KG1 (cell line): ENCODE results near the gene RBM43.
A peak's percentile ranks its signal among the peaks of the same experiment; 100 is the strongest.
"Not testable (repeated sequence)": the region's sequence is repeated elsewhere in the genome, so short reads cannot be mapped to it uniquely, and the experiment has no call there.

Experiments
- DNase-seq: peaks from one replicate; lab custom pipeline; 2025; lab: John Stamatoyannopoulos, UW

Gene RBM43

DNA sequence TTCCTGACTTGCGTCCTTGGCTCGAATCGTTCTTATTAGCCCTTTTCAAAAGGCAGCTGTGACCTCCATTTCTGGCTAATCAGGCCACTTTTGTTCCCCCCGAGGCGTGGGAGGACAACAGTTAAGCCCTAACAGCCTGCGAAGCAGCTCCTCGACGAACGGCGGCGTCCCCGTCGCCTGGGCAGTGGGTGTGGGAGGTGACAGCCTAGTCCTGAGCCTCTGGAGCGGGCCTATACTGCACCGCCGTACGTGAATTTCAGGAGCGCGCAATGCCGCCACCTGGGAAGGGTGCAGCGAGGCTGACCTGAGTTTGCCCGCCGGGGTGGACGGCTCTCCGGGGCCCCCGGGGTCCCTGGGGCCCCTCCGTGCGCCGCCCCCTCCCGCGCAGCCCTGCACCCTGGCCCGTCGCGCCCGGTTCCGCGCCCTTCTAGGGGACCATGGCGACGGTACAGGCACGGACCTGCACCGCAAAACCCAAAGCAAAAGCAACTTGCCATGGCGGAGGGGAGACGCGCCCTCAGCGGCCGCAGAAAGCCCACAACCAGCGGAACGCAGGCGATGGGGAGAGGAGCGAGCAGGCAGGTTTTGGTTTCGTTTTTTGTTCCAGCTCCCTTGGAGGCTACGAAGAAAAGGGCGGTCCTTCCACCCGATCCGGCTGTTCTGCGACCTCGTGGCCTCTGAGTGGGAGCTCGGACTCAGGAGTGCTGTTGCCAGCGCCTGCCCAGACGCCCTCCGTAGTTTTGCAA is at the start of gene RBM43:
Gene RBM43 (minus strand): TSS at position 633 of the 746 bp plus-strand sequence. CDS start 136 bp downstream, at position 497.
- DNase-seq = peak; percentile 80

DNA sequence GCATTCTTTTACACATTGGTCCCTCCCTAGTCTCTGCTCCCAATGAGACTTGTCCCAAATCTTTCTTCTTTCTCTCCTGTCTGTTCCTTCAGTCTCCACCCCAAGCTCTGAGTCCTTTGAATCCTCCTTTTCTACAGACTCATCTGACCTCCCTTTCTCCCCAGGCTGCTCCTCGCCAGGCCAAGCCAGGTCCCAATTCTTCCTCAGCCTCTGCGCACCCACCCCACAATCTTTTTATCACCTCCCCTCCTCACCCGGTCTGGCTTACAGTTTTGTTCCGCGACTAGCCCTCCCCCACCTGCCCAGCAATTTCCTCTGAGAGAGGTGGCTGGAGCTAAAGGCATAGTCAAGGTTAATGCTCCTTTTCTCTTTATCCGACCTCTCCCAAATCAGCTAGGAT is 48.6 kb upstream of the RBM43 start:
- not testable (repeated sequence) for DNase-seq

DNA sequence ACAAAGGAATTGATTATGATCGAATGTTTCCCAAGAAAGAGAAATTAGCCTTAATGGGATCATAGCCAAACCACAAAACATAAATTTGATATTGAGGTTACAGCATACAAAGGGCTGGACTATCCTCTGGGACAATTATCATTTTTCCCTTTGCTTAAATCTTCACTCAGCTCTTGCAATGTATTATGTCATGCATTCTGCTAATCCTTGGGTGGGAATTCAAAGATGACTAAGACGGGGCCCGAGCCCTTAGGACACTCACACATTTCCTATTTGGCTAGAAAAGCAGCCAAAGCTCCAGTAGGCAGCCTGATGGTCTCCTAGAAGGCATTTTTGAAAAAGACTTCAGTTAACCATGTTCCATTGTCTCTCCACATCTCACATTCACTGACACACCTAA is 45.0 kb upstream of the RBM43 start:
- DNase-seq = no peak

DNA sequence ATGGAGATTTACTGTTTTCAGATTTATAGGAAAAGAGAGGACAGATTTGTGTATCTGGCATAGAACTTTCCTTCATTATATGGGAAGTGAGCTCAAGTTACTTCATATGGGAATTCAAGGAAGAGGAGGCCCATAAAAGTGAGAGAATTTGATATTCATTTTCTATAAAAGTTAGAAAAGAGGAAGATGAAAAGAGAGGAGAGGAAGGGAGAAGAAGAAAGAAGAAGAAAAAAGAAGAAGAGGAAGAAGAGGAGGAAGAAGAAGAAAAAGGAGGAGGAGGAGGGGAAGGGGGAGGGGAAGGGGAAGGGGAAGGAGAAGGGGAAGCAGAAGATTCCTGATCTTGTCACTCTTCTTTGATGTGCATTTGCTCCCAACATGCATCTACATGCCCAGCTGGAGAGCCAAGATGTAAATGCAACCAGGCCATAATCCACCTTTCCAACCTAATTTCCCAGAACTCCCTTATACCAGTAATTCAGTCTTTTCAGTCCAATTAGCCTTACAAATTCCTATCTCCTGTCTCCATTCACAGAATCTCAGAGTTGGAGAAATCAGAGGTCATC is 43.5 kb upstream of the RBM43 start:
- DNase-seq = no peak

- no peak for DNase-seq
Observed at GRCh38 chr2:151302879-151303278, 41.2 kb upstream of the RBM43 start.

- DNase-seq = no peak
Observed at GRCh38 chr2:151302404-151302803, 40.7 kb upstream of the RBM43 start.

- no peak for DNase-seq
Observed at GRCh38 chr2:151299920-151300539, 38.4 kb upstream of the RBM43 start.

GRCh38 chr2:151297882-151298281 is 36.2 kb upstream of the RBM43 start:
- DNase-seq = peak; percentile 33

- DNase-seq = not testable (repeated sequence)
Observed at GRCh38 chr2:151295926-151296325, 34.3 kb upstream of the RBM43 start.

GRCh38 chr2:151292546-151292945 is 30.9 kb upstream of the RBM43 start:
- DNase-seq = no peak

- DNase-seq = no peak
Observed at GRCh38 chr2:151292141-151292540, 30.5 kb upstream of the RBM43 start.

- DNase-seq = no peak
Observed at GRCh38 chr2:151291224-151291623, 29.6 kb upstream of the RBM43 start.

DNA sequence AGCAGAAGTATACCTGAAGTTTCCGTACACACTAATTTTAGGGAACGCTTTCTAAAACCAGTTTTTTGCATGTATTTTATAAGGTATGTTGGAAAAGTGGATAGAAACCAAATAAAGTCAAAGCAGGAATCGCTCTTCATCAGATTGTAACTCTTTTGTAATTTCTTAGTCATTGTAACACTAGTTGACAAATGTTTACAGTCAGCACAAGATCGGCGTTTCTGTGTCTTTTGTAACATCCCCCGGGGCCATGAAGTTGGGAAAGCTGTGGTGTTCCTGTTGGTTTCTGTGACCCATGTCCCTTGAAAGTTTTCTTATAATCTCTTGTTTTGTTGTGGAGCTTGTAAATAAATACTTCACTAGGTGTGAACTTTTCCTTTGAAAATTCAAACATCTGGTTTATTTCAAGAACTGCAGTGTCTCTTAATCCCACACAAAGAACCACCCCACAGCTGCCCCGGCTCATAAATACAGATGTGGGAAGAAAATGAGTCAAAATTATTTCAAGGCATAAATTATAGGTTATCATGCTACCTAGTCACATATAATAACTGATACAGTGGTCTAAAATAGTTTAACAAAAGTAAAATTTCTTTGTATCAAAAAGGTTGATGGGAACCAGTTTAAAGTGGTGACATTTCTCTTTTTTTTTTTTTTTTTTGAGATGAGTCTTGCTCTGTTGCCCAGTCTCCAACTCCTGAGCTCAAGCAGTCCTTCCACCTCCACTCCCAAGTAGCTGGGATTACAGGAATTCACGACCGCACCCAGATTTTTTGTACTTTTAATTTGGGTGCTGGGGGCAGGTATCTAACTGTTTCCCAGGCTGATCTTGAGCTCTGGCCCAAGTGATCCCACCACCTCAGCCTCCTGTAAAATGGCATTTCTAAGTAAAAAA is 28.6 kb upstream of the RBM43 start:
- DNase-seq = peak; percentile 79

DNA sequence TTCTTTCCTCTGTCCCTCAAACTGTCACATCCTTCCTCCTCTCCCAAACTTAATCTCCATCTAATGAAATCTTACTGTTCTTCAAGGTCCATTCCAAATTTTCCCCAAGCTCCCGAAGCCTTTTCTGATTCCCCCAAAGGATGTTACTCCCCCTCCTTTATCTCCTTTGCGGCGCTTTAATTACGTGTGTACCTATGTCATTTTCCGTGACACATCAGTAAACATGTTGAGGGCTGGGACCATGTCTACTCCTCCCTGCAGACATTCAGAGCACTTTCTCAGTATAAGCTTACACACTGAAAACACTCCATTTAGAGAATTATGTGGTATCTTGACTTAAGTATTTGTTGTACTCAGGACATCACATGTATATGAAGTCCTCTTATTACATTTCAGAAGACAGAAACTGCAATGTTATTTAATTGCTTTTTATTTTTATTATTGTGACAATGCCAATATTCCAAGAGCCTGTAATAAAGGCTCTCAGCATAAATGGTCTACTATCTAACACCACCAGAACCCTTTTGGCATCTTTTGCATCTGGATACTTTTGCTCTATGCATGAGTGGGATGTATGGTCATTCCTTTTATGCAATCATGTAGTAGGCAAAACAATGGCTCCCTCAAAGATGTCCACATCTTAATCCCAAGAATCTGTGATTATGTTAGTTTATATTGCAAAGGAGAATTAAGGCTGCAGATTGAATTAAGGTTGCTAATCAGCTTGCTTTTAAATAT is 26.0 kb upstream of the RBM43 start:
- DNase-seq = no peak

- no peak for DNase-seq
Observed at GRCh38 chr2:151282401-151282800, 20.7 kb upstream of the RBM43 start.

GRCh38 chr2:151280271-151280670 is 18.6 kb upstream of the RBM43 start:
- no peak for DNase-seq

DNA sequence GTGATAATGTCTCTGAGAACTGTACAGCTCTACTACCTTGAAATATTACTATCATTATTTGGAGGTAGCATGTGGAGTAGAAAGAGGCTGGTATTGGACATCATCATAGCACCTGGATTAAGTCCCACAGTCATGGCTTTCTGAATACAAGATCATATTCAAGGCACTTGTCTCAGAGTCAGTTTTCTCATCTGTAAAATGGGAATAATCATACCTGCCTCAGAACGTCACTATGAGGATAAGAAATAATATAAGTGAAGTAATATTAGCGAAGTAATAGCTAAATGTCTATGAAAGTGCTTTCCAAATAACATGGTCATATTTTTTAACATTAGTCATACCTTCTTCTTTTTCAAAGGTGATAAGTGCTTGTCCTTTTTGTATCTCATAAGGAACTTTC is 16.8 kb upstream of the RBM43 start:
- DNase-seq = no peak

- DNase-seq = no peak
Observed at GRCh38 chr2:151277067-151277466, 15.4 kb upstream of the RBM43 start.

DNA sequence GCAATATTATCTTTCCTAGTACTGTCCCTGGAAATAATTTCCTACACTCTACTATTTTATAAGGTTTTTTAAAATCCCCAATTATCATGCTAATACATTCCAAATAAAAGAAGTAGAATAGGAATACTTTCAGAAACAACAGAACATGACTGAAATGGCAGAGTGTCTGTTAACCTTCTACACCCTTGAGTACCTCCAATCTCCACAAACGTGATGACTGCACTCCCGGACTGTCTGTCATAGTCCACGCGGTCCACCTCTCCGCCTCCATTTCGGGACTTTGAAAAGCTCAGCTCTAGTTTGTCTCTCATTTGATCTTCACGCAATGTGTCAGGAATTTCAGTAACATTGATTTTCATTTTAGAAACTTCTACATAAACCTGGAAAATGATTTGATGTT is 13.6 kb upstream of the RBM43 start:
- DNase-seq = no peak

GRCh38 chr2:151271824-151272223 is 10.2 kb upstream of the RBM43 start:
- DNase-seq = no peak

- DNase-seq = no peak
Observed at GRCh38 chr2:151269798-151270568, 8.3 kb upstream of the RBM43 start.
